Type B pancreatic cell (in vitro differentiated cells): ENCODE data around the gene IL34. TPM values are rescaled to one million over a fixed set of nuclear protein-coding genes. Genes with fewer than 3 reads are reported as not detected.
"Not testable (repeated sequence)": the region's sequence is repeated elsewhere in the genome, so short reads cannot be mapped to it uniquely, and the experiment has no call there.

ENCODE experiments used
- DNase-seq: peaks from one replicate; pipeline ENCODE4 v3.0.0; 2021; ENCODE audit warnings: mixed read lengths; ENCODE audit not compliant: unreplicated experiment; ENCODE audit errors: extremely low spot score
- H3K27ac Mint-ChIP-seq: 2 replicates; pipeline ENCODE4 v1.8.0; 2021; ENCODE audit warnings: mild to moderate bottlenecking, mixed read lengths
- H3K27me3 Mint-ChIP-seq: 2 replicates; pipeline ENCODE4 v1.8.0; 2021; ENCODE audit warnings: mixed read lengths
- H3K36me3 Mint-ChIP-seq: 2 replicates; pipeline ENCODE4 v1.8.0; 2021; ENCODE audit warnings: mixed read lengths
- H3K4me1 Mint-ChIP-seq: one replicate; pipeline ENCODE4 v1.8.0; 2021; ENCODE audit warnings: mixed read lengths; ENCODE audit not compliant: unreplicated experiment
- H3K4me3 Mint-ChIP-seq: 2 replicates; pipeline ENCODE4 v1.8.0; 2021; ENCODE audit warnings: mild to moderate bottlenecking, mixed read lengths
- H3K9me3 Mint-ChIP-seq: 2 replicates; pipeline ENCODE4 v1.8.0; 2021; ENCODE audit warnings: mixed read lengths
- total RNA-seq: library from RNA; stranded (reverse); gene quantifications from 2 replicates; pipeline ENCODE4 v1.2.1, GENCODE V29; 2021; ENCODE audit warnings: low replicate concordance
- TF ChIP-seq, protein P1 (sequence below): fragments of 200-600 bp; sonication (generic); conservative IDR thresholded peaks from 2 replicates; pipeline ENCODE4 v1.5.0; 2021; ENCODE audit warnings: antibody characterized with exemption, mild to moderate bottlenecking

IL34 gene
- total RNA-seq, 1 donor from 2014 or later: not detected

DNA sequence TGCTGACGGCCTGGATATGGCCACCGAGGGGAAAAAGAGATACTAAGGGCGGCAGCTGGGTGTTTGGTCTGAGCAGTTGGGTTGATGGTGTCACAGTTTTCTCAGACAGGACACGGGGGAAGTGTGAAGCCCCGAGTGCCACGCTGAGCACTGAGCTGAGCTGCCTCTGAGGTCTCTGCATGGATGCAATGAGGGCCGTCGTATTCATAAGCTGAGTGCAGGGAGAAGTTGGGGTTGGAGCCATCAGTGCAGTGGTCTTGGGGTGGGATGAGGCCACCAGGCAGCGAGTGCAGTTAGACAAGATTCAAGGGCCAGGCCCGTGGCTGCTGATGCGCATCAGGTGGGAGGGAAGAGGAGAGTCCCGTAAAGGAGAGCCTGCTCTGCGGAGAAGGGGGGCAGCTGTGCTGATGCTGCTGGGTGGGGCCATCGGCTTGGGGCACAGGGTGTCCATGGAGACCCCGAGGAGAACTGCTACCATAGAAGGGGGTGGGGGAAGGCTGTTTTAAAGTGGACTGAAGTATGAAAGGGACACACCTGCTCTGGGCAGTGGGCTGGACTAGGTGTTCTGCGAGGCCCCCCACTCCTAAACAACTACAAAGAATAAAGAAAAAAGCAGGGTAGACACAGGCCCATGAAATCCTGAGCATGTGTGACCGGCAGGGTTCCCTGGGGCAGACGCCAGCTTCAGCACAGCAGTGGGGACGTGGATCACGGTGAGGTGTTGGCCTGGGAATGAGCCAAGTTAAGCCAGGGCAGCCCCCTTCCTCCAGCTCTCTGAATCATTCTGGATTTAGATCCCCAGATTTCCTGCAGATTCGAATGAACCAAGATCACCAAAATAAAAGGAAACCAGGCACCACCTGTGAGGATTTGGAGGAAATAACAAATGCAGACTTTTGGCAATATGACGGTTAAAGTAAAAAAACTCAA, 19.7 kb downstream of the IL34 start:
- no peak overlapping the region for H3K27ac Mint-ChIP-seq
- H3K9me3 Mint-ChIP-seq: no peaks in the 10 kb centered on the region
- H3K4me3 Mint-ChIP-seq: no peak overlapping the region
- TF ChIP-seq, protein P1, sequence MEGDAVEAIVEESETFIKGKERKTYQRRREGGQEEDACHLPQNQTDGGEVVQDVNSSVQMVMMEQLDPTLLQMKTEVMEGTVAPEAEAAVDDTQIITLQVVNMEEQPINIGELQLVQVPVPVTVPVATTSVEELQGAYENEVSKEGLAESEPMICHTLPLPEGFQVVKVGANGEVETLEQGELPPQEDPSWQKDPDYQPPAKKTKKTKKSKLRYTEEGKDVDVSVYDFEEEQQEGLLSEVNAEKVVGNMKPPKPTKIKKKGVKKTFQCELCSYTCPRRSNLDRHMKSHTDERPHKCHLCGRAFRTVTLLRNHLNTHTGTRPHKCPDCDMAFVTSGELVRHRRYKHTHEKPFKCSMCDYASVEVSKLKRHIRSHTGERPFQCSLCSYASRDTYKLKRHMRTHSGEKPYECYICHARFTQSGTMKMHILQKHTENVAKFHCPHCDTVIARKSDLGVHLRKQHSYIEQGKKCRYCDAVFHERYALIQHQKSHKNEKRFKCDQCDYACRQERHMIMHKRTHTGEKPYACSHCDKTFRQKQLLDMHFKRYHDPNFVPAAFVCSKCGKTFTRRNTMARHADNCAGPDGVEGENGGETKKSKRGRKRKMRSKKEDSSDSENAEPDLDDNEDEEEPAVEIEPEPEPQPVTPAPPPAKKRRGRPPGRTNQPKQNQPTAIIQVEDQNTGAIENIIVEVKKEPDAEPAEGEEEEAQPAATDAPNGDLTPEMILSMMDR: no peak
- peaks cover 31% of the 10 kb centered on the region for H3K36me3 Mint-ChIP-seq
- H3K27me3 Mint-ChIP-seq: no peaks in the 10 kb centered on the region
- H3K4me1 Mint-ChIP-seq: no peaks in the 10 kb centered on the region
- no peak for DNase-seq

DNA sequence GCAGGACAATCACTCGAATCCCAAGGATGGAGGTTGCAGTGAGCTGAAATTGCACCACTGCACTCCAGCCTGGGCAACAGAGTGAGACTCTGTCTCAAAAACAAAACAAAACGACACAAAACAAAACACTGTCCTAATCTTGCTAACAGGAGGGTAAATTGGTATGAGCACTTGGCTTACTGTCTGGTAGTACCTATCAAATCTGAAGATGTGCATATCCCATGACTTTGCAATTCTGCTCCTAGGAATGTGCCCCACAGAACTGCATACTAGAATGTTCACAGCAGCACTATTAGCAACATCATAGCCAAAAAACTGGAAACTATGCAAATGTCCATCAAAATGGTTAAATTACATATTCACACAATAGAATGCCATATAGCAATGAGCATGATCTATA, 23.8 kb downstream of the IL34 start:
- Mint-ChIP-seq H3K36me3 (peaks cover 51% of the 10 kb centered on the region), H3K4me1 (no peaks in the 10 kb centered on the region), H3K27ac (no peak overlapping the region), H3K4me3 (no peak overlapping the region), H3K9me3 (no peaks in the 10 kb centered on the region), H3K27me3 (no peaks in the 10 kb centered on the region)
- DNase-seq: no peak
- TF ChIP-seq, protein P1: no peak

DNA sequence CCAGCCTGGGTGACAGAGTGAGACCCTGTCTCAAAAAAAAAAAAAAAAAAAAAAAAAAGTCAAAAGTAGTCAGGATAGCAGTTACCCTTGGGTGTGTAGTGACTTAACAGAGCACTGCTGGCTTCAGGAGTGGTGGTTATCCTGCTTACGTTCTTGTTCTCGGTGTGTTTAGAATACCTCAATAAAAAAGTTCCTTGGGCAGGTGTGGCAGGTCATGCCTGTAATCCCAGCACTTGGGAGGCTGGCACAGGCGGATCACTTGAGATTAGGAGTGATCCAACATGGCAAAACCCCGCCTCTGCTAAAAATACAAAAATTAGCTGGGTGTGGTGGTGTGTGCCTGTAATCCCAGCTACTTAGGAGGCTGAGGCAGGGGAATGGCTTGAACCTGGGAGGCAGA, 24.6 kb downstream of the IL34 start:
- not testable (repeated sequence) for H3K9me3 Mint-ChIP-seq, H3K27ac Mint-ChIP-seq, H3K27me3 Mint-ChIP-seq, DNase-seq, H3K4me3 Mint-ChIP-seq, H3K4me1 Mint-ChIP-seq
- H3K36me3 Mint-ChIP-seq: peaks cover 48% of the 10 kb centered on the region

DNA sequence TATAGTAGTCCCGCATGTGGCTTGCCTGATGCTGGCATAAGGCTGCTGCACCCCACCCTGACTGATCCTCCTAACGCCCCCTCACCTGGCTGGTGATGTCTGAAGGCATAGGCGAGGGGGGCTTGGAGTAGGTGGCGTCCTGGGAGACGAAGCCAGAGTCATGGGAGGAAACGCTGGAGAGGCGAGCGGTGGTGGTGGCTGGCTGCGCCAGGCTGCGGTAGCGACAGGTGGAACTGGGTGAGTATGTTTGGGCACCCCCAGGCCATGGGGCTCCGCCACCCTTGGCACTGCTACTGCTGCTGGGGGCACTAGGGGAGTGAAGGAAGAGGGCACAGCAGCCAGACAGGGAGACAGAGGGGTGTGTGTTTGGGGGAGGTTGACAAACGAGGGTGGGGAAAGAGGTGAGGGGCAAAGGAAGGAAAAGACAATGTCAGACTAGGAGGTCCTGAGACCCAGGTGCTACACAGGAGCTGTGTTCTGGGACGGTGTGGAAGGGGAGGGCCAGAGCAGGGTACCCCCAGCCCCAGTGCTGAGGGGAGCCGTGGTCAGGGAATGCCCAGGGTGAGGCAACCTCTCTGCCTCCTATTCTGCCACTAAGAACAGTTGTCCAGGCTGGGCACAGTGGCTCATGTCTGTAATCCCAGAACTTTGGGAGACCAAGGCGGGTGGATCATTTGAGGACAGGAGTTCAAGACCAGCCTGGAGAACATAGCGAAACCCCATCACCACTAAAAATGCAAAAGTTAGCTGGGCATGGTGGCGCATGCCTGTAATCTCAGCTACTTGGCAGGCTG, 28.1 kb downstream of the IL34 start:
- Mint-ChIP-seq H3K27me3 (no peaks in the 10 kb centered on the region), H3K4me3 (no peak overlapping the region), H3K27ac (no peak overlapping the region), H3K4me1 (no peaks in the 10 kb centered on the region), H3K9me3 (no peaks in the 10 kb centered on the region), H3K36me3 (peaks cover 37% of the 10 kb centered on the region)
- DNase-seq: no peak
- TF ChIP-seq, protein P1: no peak

DNA sequence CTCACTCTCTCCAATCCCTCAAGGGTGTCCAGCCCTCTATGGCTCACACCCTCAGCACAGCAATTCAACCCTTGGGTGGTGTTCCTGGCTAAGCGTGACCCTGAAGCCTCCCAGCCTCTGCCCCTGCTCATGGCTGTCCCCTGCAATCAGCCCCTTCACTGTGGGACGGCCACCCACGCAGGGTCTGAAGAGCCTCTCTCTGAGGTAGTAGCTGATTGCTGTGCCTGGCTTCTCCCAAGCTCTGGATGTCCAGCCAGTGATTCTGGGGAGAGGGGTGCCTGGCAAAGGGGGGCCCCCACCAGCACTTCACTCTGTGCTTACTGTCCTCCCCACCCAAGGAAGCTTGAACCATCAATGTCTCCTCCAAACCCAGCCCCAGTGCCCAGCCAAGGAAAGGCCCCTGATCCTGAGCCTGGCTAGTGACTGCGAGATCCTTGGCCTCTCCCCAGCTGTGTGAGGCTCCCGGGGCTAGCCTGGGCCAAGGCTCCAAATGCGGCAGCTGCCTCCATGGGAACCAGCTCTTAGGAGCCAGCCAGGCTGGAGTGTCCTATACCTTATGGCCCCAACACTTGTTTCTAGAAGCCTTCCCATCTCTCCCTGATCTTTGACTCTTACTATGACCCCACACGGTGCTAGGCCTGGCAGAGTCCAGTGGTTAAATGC, 29.6 kb downstream of the IL34 start:
- no peak for DNase-seq
- Mint-ChIP-seq H3K4me1 (no peaks in the 10 kb centered on the region), H3K36me3 (peaks cover 24% of the 10 kb centered on the region), H3K9me3 (no peaks in the 10 kb centered on the region), H3K27me3 (no peaks in the 10 kb centered on the region), H3K4me3 (no peak overlapping the region), H3K27ac (no peak overlapping the region)
- TF ChIP-seq, protein P1: no peak
